Activated CD4-positive, alpha-beta T cell treated with anti-CD3 and anti-CD28 coated beads for 36 hours (primary cell): ENCODE data around the gene LENG9. TPM values are rescaled to one million over a fixed set of nuclear protein-coding genes. Genes with fewer than 3 reads are reported as not detected.

Source experiments
- total RNA-seq, 2 experiments: library from RNA; stranded (reverse); gene quantifications; one replicate each; pipeline ENCODE4 v1.2.3, GENCODE V29; 2021

The LENG9 gene
- total RNA-seq, 2 experiments from 2014 or later, result 5.0 to 5.1 TPM

Other genes starting within 250 kb of the LENG9 start
- not detected for gene LILRB3, start 240.8 kb downstream of the LENG9 start, total RNA-seq
- gene LILRA6, start 221.0 kb downstream of the LENG9 start, total RNA-seq, result not detected
- not detected for gene LILRB5, start 206.5 kb downstream of the LENG9 start, total RNA-seq
- gene LILRB2, start 182.7 kb downstream of the LENG9 start, total RNA-seq, result not detected
- not detected for gene LILRA5, start 150.6 kb downstream of the LENG9 start, total RNA-seq
- gene LILRA4, start 124.6 kb downstream of the LENG9 start, total RNA-seq, result not detected
- 1 to 10 TPM; 3.5 to 4.7 TPM for gene LAIR1, start 98.8 kb downstream of the LENG9 start, total RNA-seq
- gene TTYH1, start 48.3 kb downstream of the LENG9 start, total RNA-seq, result under 1 TPM; 0.19 to 0.59 TPM
- 100 to 1,000 TPM; 156 to 221 TPM for gene LENG8, start 14.6 kb downstream of the LENG9 start, total RNA-seq
- gene CDC42EP5, start 9.5 kb upstream of the LENG9 start, total RNA-seq, result under 1 TPM in 1 of 2 experiments, not detected in 1; 0.55 TPM
- 1 to 10 TPM; 3.7 to 5.1 TPM for gene LAIR2, start 39.1 kb upstream of the LENG9 start, total RNA-seq
- gene LILRA2, start 110.0 kb upstream of the LENG9 start, total RNA-seq, result not detected
- not detected for gene LILRA1, start 129.9 kb upstream of the LENG9 start, total RNA-seq
- not detected for gene LILRB1, start 166.7 kb upstream of the LENG9 start, total RNA-seq
- not detected for gene LILRB4, start 199.2 kb upstream of the LENG9 start, total RNA-seq